Endothelial cell of umbilical vein (primary cell): ENCODE measurements around the gene RSPH1. TPM values are rescaled to one million over a fixed set of nuclear protein-coding genes. Genes with fewer than 3 reads are reported as not detected.

ENCODE experiments used
- BruUV-seq: library from RNA; stranded (reverse); fragments of 400-500 nt; replicated peaks from 2 replicates; lab custom pipeline; 2021; lab: Mats Ljungman, UMichigan
- CTCF ChIA-PET: fragments of 300-600, 350-600 bp; sonication (Branson Sonifier 250); formaldehyde crosslinking; loops from one replicate; lab custom pipeline; 2021; ENCODE audit warnings: antibody characterized with exemption, inconsistent platforms; lab: Charles Lee
- POLR2A ChIA-PET: fragments of 300-600, 350-600 bp; sonication (Branson Sonifier 250); formaldehyde crosslinking; loops from one replicate; lab custom pipeline; 2021; ENCODE audit warnings: antibody characterized with exemption, inconsistent platforms; lab: Charles Lee
- DNase-seq: peaks from one replicate; pipeline ENCODE4 v3.0.0-alpha.2; 2011; ENCODE audit warnings: low read depth, low spot score
- FAIRE-seq: peaks from 2 replicates; lab custom pipeline; 2011; peaks lifted over from hg19 to GRCh38; lab: Jason Lieb, UNC
- H2AFZ ChIP-seq: 2 replicates; pipeline ENCODE4 v1.6.0; 2012; ENCODE audit warnings: low read depth, low read length, control low read depth, inconsistent platforms
- H3K27ac ChIP-seq: 2 replicates; pipeline ENCODE4 v1.5.1; 2011; ENCODE audit warnings: low read depth, mild to moderate bottlenecking, control low read depth, low read length, moderate library complexity; ENCODE audit not compliant: insufficient read depth
- H3K27me3 ChIP-seq, 2 experiments: 2 replicates each; pipeline versions ENCODE4 v1.6.0 to v1.6.1; 2011; ENCODE audit warnings: low read length in 2 of 2, mixed read lengths in 1 of 2; ENCODE audit not compliant: control insufficient read depth in 2 of 2, insufficient read depth in 2 of 2
- H3K36me3 ChIP-seq, 2 experiments: 2 replicates in 1 of 2; 3 replicates in 1 of 2; pipeline ENCODE4 v1.5.1; 2011; ENCODE audit warnings: low read length in 2 of 2, mild to moderate bottlenecking in 1 of 2, moderate library complexity in 1 of 2; ENCODE audit not compliant: control insufficient read depth in 2 of 2, insufficient read depth in 2 of 2; ENCODE audit errors: extremely low read depth in 1 of 2
- H3K4me1 ChIP-seq: 3 replicates; pipeline ENCODE4 v1.5.1; 2011; ENCODE audit warnings: mild to moderate bottlenecking, low read length; ENCODE audit not compliant: control insufficient read depth, insufficient read depth; ENCODE audit errors: extremely low read depth
- H3K4me2 ChIP-seq: 2 replicates; pipeline ENCODE4 v1.6.1; 2011; ENCODE audit warnings: low read length, control low read depth, mixed read lengths; ENCODE audit not compliant: insufficient read depth
- H3K4me3 ChIP-seq, 3 experiments: fragments of 200-600 bp in 1 of 3; sonication (generic), shearing (Covaris generic) in 1 of 3; replicated peaks in 1 of 3; 2 replicates each; pipeline ENCODE4 v1.5.1; 2011 to 2016; ENCODE audit warnings: control low read depth in 3 of 3, low read length in 3 of 3, mild to moderate bottlenecking in 2 of 3, inconsistent platforms in 1 of 3, low read depth in 1 of 3, moderate library complexity in 1 of 3; ENCODE audit not compliant: insufficient read depth in 1 of 3
- H3K79me2 ChIP-seq: 2 replicates; pipeline ENCODE4 v1.6.0; 2012; ENCODE audit warnings: low read length, inconsistent platforms; ENCODE audit not compliant: control insufficient read depth, insufficient read depth
- H3K9ac ChIP-seq: replicated peaks from 2 replicates; pipeline ENCODE3; 2011; ENCODE audit warnings: low read length, control low read depth; ENCODE audit not compliant: insufficient read depth; ENCODE audit errors: extremely low read depth
- H3K9me1 ChIP-seq: replicated peaks from 3 replicates; pipeline ENCODE4 v1.6.0; 2011; ENCODE audit warnings: mild to moderate bottlenecking, low read length; ENCODE audit not compliant: control insufficient read depth, insufficient read depth; ENCODE audit errors: extremely low read depth
- H3K9me3 ChIP-seq: replicated peaks from 2 replicates; pipeline ENCODE4 v1.5.1; 2012; ENCODE audit warnings: low read length, inconsistent platforms; ENCODE audit not compliant: control insufficient read depth, insufficient read depth
- H4K20me1 ChIP-seq: replicated peaks from 2 replicates; pipeline ENCODE3; 2011; ENCODE audit warnings: mild to moderate bottlenecking, low read length; ENCODE audit not compliant: control insufficient read depth, insufficient read depth; ENCODE audit errors: extremely low read depth
- EZH2 ChIP-seq: IDR thresholded peaks from 2 replicates; pipeline ENCODE4 v1.6.1; 2012; ENCODE audit warnings: borderline replicate concordance, low read depth, mild to moderate bottlenecking, moderate library complexity, low read length, inconsistent platforms; ENCODE audit not compliant: severe bottlenecking
- FOS ChIP-seq: IDR thresholded peaks from 2 replicates; pipeline ENCODE4 v1.6.1; 2011; ENCODE audit warnings: mild to moderate bottlenecking, low read length, moderate library complexity, borderline replicate concordance; ENCODE audit not compliant: insufficient read depth
- GATA2 ChIP-seq: IDR thresholded peaks from 2 replicates; pipeline ENCODE4 v1.7.0; 2011; ENCODE audit warnings: low read depth, mild to moderate bottlenecking, moderate library complexity, mixed read lengths, low read length; ENCODE audit not compliant: insufficient read length, insufficient read depth
- JUN ChIP-seq: IDR thresholded peaks from 2 replicates; pipeline ENCODE4 v1.6.1; 2011; ENCODE audit warnings: borderline replicate concordance, low read depth; ENCODE audit not compliant: insufficient read length, insufficient read depth
- MYC ChIP-seq: IDR thresholded peaks from one replicate; pipeline ENCODE4 v1.6.1; 2011; ENCODE audit warnings: mild to moderate bottlenecking, low read depth, low read length
- POLR2A ChIP-seq: IDR thresholded peaks from 2 replicates; pipeline ENCODE4 v1.6.1; 2012; ENCODE audit warnings: low read depth, mild to moderate bottlenecking, control low read depth, low read length
- POLR2AphosphoS5 ChIP-seq: IDR thresholded peaks from 2 replicates; pipeline ENCODE4 v1.6.1; 2012; ENCODE audit warnings: low read depth, mild to moderate bottlenecking, control low read depth, low read length, moderate library complexity; ENCODE audit not compliant: insufficient read depth
- dilution Hi-C: fragments of 300-500 bp; cut with MboI; formaldehyde crosslinking; loops from one replicate; pipeline ENCODE4 v1.15.0; 2019; ENCODE audit warnings: low sequenced_read_pairs; ENCODE audit not compliant: extremely low pct_ligation_motif_present
- intact Hi-C: fragments of 100-400 bp; cut with micrococcal nuclease; formaldehyde crosslinking; loops from one replicate; pipeline ENCODE4 v1.10.0; 2022
- polyA plus RNA-seq, 4 experiments: library from polyadenylated mRNA; depleted of rRNA in 3 of 4; stranded (reverse) in 3 of 4; unstranded in 1 of 4; fragments of >200 nt; gene quantifications; 2 replicates each; pipeline versions ENCODE4 v1.2.1 to v1.2.3, GENCODE V29; 2011 to 2012; ENCODE audit warnings: missing spikeins in 1 of 4
- total RNA-seq: library from RNA; stranded (reverse); gene quantifications from 2 replicates; pipeline ENCODE4 v1.2.3, GENCODE V29; 2021
- TF ChIP-seq, protein P1 (sequence below): IDR thresholded peaks from 2 replicates; pipeline ENCODE4 v1.6.1; 2011; ENCODE audit not compliant: insufficient read depth, insufficient read length
- TF ChIP-seq, protein P2 (sequence below), 2 donors: IDR thresholded peaks; 1 replicate in 1 of 2; 2 replicates in 1 of 2; pipeline ENCODE4 v1.5.1; 2011; ENCODE audit warnings: low read length in 2 of 2, mild to moderate bottlenecking in 2 of 2, moderate library complexity in 2 of 2, control low read depth in 1 of 2, inconsistent platforms in 1 of 2, low read depth in 1 of 2; ENCODE audit not compliant: insufficient read depth in 1 of 2; ENCODE audit errors: extremely low read depth in 1 of 2

The RSPH1 gene
- total and polyA plus RNA-seq, 2 donors (not counting 3 experiments of a cell fraction or from before 2014, with no cell fraction given), result 0.08 TPM; not detected in 1

DNA sequence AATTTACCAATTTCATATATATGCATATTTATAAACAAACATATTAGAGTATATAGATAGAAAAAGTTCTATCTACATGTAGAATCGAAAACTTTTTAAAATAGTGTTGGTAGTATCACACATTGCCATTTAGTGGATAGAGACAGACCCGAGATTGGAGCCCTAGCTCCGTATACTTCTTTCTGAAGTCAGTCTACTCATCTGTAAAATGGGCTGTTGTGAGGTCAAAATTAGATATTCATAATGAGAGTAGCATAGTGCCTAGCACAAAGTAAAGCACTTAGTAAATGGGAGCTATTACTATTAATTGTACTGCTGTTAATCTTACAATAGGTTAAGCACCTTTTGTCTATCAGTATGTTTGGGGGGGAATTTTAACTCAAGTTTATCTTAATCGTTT lies 4.2 kb upstream of the RSPH1 start:
- dilution Hi-C loops, result no loop called here
- BruUV-seq, result no TSS peak
- Histone ChIP-seq H3K9ac (no peak overlapping the region), H3K27me3 (peaks cover 5 to 7% of the 10 kb centered on the region in 2 experiments), H3K4me2 (no peak overlapping the region), H3K4me1 (peaks cover 13% of the 10 kb centered on the region), H3K9me1 (no peaks in the 10 kb centered on the region), H3K27ac (no peak overlapping the region), H3K36me3 (no peaks in the 10 kb centered on the region), H3K4me3 (no peak overlapping the region), H3K79me2 (no peaks in the 10 kb centered on the region), H4K20me1 (no peaks in the 10 kb centered on the region), H2AFZ (no peak overlapping the region), H3K9me3 (no peaks in the 10 kb centered on the region)
- intact Hi-C loops, result no loop called here
- POLR2A ChIA-PET, result no interaction called here
- FAIRE-seq (no peak), DNase-seq (no peak)
- CTCF ChIA-PET, result interaction anchor here (1.5 kb wide), 1 partner anchor 9 kb away, joined by 4 read pairs; no protein-coding TSS in a partner anchor
- TF ChIP-seq FOS (no peak), POLR2AphosphoS5 (no peak), JUN (no peak), GATA2 (no peak), MYC (no peak), EZH2 (no peak), POLR2A (no peak)
- TF ChIP-seq, protein P1, sequence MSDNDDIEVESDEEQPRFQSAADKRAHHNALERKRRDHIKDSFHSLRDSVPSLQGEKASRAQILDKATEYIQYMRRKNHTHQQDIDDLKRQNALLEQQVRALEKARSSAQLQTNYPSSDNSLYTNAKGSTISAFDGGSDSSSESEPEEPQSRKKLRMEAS, result no peak
- TF ChIP-seq, protein P2, sequence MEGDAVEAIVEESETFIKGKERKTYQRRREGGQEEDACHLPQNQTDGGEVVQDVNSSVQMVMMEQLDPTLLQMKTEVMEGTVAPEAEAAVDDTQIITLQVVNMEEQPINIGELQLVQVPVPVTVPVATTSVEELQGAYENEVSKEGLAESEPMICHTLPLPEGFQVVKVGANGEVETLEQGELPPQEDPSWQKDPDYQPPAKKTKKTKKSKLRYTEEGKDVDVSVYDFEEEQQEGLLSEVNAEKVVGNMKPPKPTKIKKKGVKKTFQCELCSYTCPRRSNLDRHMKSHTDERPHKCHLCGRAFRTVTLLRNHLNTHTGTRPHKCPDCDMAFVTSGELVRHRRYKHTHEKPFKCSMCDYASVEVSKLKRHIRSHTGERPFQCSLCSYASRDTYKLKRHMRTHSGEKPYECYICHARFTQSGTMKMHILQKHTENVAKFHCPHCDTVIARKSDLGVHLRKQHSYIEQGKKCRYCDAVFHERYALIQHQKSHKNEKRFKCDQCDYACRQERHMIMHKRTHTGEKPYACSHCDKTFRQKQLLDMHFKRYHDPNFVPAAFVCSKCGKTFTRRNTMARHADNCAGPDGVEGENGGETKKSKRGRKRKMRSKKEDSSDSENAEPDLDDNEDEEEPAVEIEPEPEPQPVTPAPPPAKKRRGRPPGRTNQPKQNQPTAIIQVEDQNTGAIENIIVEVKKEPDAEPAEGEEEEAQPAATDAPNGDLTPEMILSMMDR (IDR thresholded peaks at IDR 0.05; ENCODE audit: extremely low read depth in 1 of 2, insufficient read depth in 1 of 2, low read depth in 1 of 2, low read length in 2 of 2), result no peak
